ENCODE data around the gene KCNQ1. TPM values are rescaled to one million over a fixed set of nuclear protein-coding genes. Genes with fewer than 3 reads are reported as not detected.

The KCNQ1 gene
- total and polyA plus RNA-seq, 9 of the 15 experiments (the other 6 are each of a cell fraction or from before 2014, with no cell fraction given), result 0.44 TPM; not detected in 8

GRCh38 chr11:2750101-2750681 is 305.4 kb downstream of the KCNQ1 start:
- Histone ChIP-seq H3K36me3 (ENCODE audit: control insufficient read depth, insufficient read depth, low read length) (no peaks in the 10 kb centered on the region), H3K4me3 (no peak overlapping the region), H3K4me2 (ENCODE audit: insufficient read depth, low read length) (no peak overlapping the region), H3K27me3 (ENCODE audit: control insufficient read depth in 2 of 2, insufficient read depth in 2 of 2, low read length in 2 of 2) (no peaks in the 10 kb centered on the region; a peak in 1 of 5 replicates), H3K9me3 (replicated peaks; ENCODE audit: control insufficient read depth, insufficient read depth, low read depth, low read length) (no peaks in the 10 kb centered on the region), H2AFZ (ENCODE audit: low read depth, low read length) (peak overlapping the region; percentile 72), H3K9ac (ENCODE audit: insufficient read depth in 1 of 2, low read depth in 2 of 2, low read length in 2 of 2) (peak overlapping the region in 1 of 2 experiments; percentile 68; a peak in 2 of 4 replicates), H3K27ac (ENCODE audit: extremely low read depth, low read depth, low read length) (no peak overlapping the region), H3K9me1 (ENCODE audit: control insufficient read depth, insufficient read depth, low read length) (no peaks in the 10 kb centered on the region), H4K20me1 (replicated peaks; ENCODE audit: control insufficient read depth, insufficient read depth, low read length) (no peaks in the 10 kb centered on the region), H3K4me1 (replicated peaks in 1 of 2; ENCODE audit: control insufficient read depth in 2 of 2, insufficient read depth in 2 of 2, low read length in 2 of 2) (peaks cover 21 to 41% of the 10 kb centered on the region in 2 experiments; a peak in 4 of 5 replicates), H3K79me2 (ENCODE audit: control insufficient read depth, insufficient read depth, low read length) (no peaks in the 10 kb centered on the region)
- CTCF ChIA-PET (ENCODE audit: low intra/inter-chr PET ratio), result no interaction called here
- FAIRE-seq (no peak), ATAC-seq (peak; percentile 38), DNase-seq (ENCODE audit: extremely low read depth in 1 of 4, low spot score in 3 of 4) (no peak)
- WGBS (ENCODE audit: insufficient coverage, low coverage, missing lambda C conversion rate), result 73% methylated on average over 9 of the region's 9 CpGs
- BruUV-seq (replicated peaks), result no TSS peak
- TF ChIP-seq ZNF449 (CRISPR knock-in tag; IDR thresholded peaks at IDR 0.05) (no peak), TAF1 (IDR thresholded peaks at IDR 0.05; ENCODE audit: control insufficient read depth, extremely low read depth, insufficient read depth, low read length, severe bottlenecking) (no peak), CREM (IDR thresholded peaks at IDR 0.05; ENCODE audit: low read depth) (no peak), NFYB (IDR thresholded peaks at IDR 0.05; ENCODE audit: extremely low read depth, insufficient read length) (no peak), STAT6 (CRISPR knock-in tag; IDR thresholded peaks at IDR 0.05) (no peak), SMARCB1 (IDR thresholded peaks at IDR 0.05; ENCODE audit: insufficient read length, low read depth) (no peak)
- intact Hi-C loops (cut with micrococcal nuclease) (no loop called here), in situ Hi-C loops (cut with MboI) (no loop called here)
- POLR2A ChIA-PET, result interaction anchor here (0.5 to 0.6 kb wide), 3 partner anchors 8 to 65 kb away, joined by 3 to 4 read pairs (median 3); no protein-coding TSS in a partner anchor
